A673 (cell line): Measurements from ENCODE around the gene TTLL5. TPM values are rescaled to one million over a fixed set of nuclear protein-coding genes. Genes with fewer than 3 reads are reported as not detected.
"Not testable (repeated sequence)": the region's sequence is repeated elsewhere in the genome, so short reads cannot be mapped to it uniquely, and the experiment has no call there.

ENCODE experiments used
- BruUV-seq: library from RNA; stranded (reverse); fragments of 400-500 nt; replicated peaks from 2 replicates; lab custom pipeline; 2021; lab: Mats Ljungman, UMichigan
- CTCF ChIA-PET: fragments of 300-600 bp; sonication (Branson Sonifier 250); formaldehyde crosslinking; loops from one replicate; lab custom pipeline; 2022; ENCODE audit warnings: antibody characterized with exemption; lab: Charles Lee
- POLR2A ChIA-PET: fragments of 300-600 bp; sonication (Branson Sonifier 250); formaldehyde crosslinking; loops from one replicate; lab custom pipeline; 2022; ENCODE audit warnings: antibody characterized with exemption; ENCODE audit not compliant: low non-redundant PET; lab: Charles Lee
- DNase-seq: peaks from one replicate; pipeline ENCODE4 v3.0.0-alpha.2; 2015; ENCODE audit warnings: low spot score
- H3K27ac ChIP-seq: fragments of 200-600 bp; sonication (generic); 2 replicates; pipeline ENCODE4 v1.5.1; 2016; ENCODE audit warnings: mixed run types, low read depth, mild to moderate bottlenecking, mixed read lengths, antibody characterized with exemption, low read length; ENCODE audit not compliant: poor library complexity, severe bottlenecking
- H3K27me3 ChIP-seq: fragments of 200-600 bp; sonication (generic); replicated peaks from 2 replicates; pipeline ENCODE4 v1.6.1; 2017; ENCODE audit warnings: mixed run types, low read depth, mild to moderate bottlenecking, mixed read lengths, antibody characterized with exemption, low read length; ENCODE audit not compliant: insufficient read depth, poor library complexity
- H3K36me3 ChIP-seq: fragments of 200-600 bp; sonication (generic); 2 replicates; pipeline ENCODE4 v1.6.1; 2016; ENCODE audit warnings: mixed run types, mild to moderate bottlenecking, mixed read lengths, antibody characterized with exemption, low read length; ENCODE audit not compliant: insufficient read depth, poor library complexity, severe bottlenecking
- H3K4me1 ChIP-seq: fragments of 200-600 bp; sonication (generic); 2 replicates; pipeline ENCODE4 v1.6.1; 2017; ENCODE audit warnings: mixed run types, mild to moderate bottlenecking, mixed read lengths, antibody characterized with exemption, low read length; ENCODE audit not compliant: insufficient read depth, poor library complexity, severe bottlenecking
- H3K4me3 ChIP-seq: fragments of 200-600 bp; sonication (generic); 2 replicates; pipeline ENCODE4 v1.5.1; 2016; ENCODE audit warnings: low read depth, mixed run types, mild to moderate bottlenecking, mixed read lengths, low read length; ENCODE audit not compliant: poor library complexity, severe bottlenecking
- H3K9me3 ChIP-seq: fragments of 200-600 bp; sonication (generic); 2 replicates; pipeline ENCODE4 v1.6.1; 2016; ENCODE audit warnings: mixed run types, low read depth, mild to moderate bottlenecking, mixed read lengths, antibody characterized with exemption, low read length; ENCODE audit not compliant: poor library complexity, severe bottlenecking
- EZH2 ChIP-seq: fragments of 200-600 bp; sonication (generic); IDR thresholded peaks from 2 replicates; pipeline ENCODE4 v1.6.1; 2017; ENCODE audit warnings: borderline replicate concordance, low read depth, mild to moderate bottlenecking, mixed read lengths, antibody characterized with exemption, low read length; ENCODE audit not compliant: poor library complexity, severe bottlenecking
- intact Hi-C: fragments of 100-400 bp; cut with micrococcal nuclease; formaldehyde crosslinking; loops from one replicate; pipeline ENCODE4 v1.10.0; 2022; ENCODE audit not compliant: unreplicated experiment
- total RNA-seq: library from RNA; stranded (reverse); gene quantifications from 2 replicates; pipeline ENCODE4 v1.2.3, GENCODE V29; 2021
- TF ChIP-seq, protein P1 (sequence below): fragments of 300-800, 200-600 bp; sonication (generic); conservative IDR thresholded peaks from 2 replicates; pipeline ENCODE4 v1.5.1; 2017; ENCODE audit warnings: low read depth, mild to moderate bottlenecking, antibody characterized with exemption, low read length, moderate library complexity, mixed read lengths

Gene TTLL5
- total RNA-seq, 1 experiment from 2014 or later, result 56.7 TPM

DNA sequence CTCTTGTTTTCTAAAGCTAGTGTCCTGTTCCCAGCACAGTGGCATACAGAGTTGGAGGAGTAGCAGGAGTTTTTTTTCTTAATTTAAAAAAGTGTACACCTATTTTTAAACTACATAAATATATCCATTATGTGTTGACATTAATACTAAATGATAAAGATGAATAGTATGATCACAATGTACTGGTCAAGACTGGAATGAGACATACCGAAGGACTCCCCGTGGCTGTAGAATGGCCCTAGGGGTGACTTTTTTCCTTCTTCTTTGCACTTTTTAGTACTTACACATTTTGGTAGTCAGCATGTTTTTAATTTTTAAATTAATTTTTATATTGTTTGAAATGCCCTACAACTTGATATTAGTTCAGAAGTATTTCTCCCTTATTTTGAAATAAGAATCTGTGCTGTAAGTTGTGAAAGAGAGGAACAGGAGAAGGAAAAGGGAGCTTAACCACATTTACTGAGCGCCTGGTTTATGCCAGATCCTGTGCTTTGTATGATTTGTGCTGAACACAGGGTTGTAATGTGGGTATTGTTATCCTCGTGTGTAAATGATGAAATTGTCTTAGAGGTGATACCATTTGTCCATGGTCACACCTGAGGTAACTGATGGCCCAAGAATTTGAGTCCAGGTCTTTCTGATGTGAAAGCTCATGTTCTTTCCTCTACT is 184.2 kb downstream of the TTLL5 start:
- DNase-seq, result no peak
- no TSS peak for BruUV-seq
- CTCF ChIA-PET, result no interaction called here
- POLR2A ChIA-PET, result no interaction called here
- Histone ChIP-seq H3K9me3 (no peaks in the 10 kb centered on the region), H3K27ac (no peak overlapping the region), H3K27me3 (no peaks in the 10 kb centered on the region), H3K36me3 (no peaks in the 10 kb centered on the region), H3K4me1 (peaks cover 5% of the 10 kb centered on the region), H3K4me3 (no peak overlapping the region)
- no peak for TF ChIP-seq EZH2
- TF ChIP-seq, protein P1, sequence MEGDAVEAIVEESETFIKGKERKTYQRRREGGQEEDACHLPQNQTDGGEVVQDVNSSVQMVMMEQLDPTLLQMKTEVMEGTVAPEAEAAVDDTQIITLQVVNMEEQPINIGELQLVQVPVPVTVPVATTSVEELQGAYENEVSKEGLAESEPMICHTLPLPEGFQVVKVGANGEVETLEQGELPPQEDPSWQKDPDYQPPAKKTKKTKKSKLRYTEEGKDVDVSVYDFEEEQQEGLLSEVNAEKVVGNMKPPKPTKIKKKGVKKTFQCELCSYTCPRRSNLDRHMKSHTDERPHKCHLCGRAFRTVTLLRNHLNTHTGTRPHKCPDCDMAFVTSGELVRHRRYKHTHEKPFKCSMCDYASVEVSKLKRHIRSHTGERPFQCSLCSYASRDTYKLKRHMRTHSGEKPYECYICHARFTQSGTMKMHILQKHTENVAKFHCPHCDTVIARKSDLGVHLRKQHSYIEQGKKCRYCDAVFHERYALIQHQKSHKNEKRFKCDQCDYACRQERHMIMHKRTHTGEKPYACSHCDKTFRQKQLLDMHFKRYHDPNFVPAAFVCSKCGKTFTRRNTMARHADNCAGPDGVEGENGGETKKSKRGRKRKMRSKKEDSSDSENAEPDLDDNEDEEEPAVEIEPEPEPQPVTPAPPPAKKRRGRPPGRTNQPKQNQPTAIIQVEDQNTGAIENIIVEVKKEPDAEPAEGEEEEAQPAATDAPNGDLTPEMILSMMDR, result no peak
- intact Hi-C loops, result no loop called here

DNA sequence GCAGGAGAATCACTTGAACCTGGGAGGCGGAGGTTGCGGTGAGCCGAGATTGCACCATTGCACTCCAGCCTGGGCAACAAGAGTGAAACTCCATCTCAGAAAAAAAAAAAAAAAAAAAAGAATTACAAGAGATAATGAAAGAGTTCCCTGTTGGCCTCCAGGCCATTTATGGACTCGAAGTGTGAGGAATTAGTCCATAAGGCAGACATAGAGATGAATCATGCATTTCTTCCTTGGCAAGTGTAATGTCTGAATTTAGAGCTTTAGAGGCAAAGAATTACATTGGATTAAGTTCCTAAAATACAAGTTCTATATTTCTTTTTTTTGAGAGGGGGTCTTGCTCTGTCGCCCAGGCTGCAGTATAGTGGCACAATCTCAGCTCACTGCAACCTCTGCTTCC is 185.6 kb downstream of the TTLL5 start:
- intact Hi-C loops, H3K27me3 ChIP-seq, H3K9me3 ChIP-seq, H3K27ac ChIP-seq, H3K4me3 ChIP-seq, H3K4me1 ChIP-seq, DNase-seq, BruUV-seq, H3K36me3 ChIP-seq, POLR2A ChIA-PET: not testable (repeated sequence)
- CTCF ChIA-PET, result interaction anchor here (0.7 kb wide), 1 partner anchor 12 kb away, joined by 9 read pairs; no protein-coding TSS in a partner anchor

GRCh38 chr14:75847584-75847983 is 186.5 kb downstream of the TTLL5 start:
- H3K9me3 ChIP-seq, result no peaks in the 10 kb centered on the region

More at GRCh38 chr14:75847584-75847983, 186.5 kb downstream of the TTLL5 start:
- TF ChIP-seq EZH2, result no peak
- TF ChIP-seq, protein P1, result no peak
- Histone ChIP-seq H3K4me3 (no peak overlapping the region), H3K4me1 (peaks cover 2% of the 10 kb centered on the region), H3K27me3 (no peaks in the 10 kb centered on the region), H3K27ac (no peak overlapping the region), H3K36me3 (no peaks in the 10 kb centered on the region)
- POLR2A ChIA-PET, result no interaction called here
- CTCF ChIA-PET, result no interaction called here
- no TSS peak for BruUV-seq
- intact Hi-C loops, result no loop called here
- DNase-seq, result no peak
